Endodermal cell (in vitro differentiated cells): ENCODE results near the gene CAPN12. TPM values are rescaled to one million over a fixed set of nuclear protein-coding genes. Genes with fewer than 3 reads are reported as not detected.
A peak's percentile ranks its signal among the peaks of the same experiment; 100 is the strongest.

Experiments
- DNase-seq: peaks from one replicate; pipeline ENCODE4 v3.0.0-alpha.2; 2017
- H3K27ac ChIP-seq: 2 replicates; pipeline ENCODE4 v1.5.1; 2013; ENCODE audit warnings: mild to moderate bottlenecking, low read depth, low read length, moderate library complexity
- H3K27me3 ChIP-seq: 2 replicates; pipeline ENCODE4 v1.6.1; 2013; ENCODE audit warnings: mild to moderate bottlenecking, low read length, moderate library complexity; ENCODE audit not compliant: insufficient read depth, control insufficient read depth, poor library complexity, severe bottlenecking
- H3K36me3 ChIP-seq: 2 replicates; pipeline ENCODE4 v1.7.0; 2013; ENCODE audit warnings: mild to moderate bottlenecking, low read length, moderate library complexity; ENCODE audit not compliant: control insufficient read depth, insufficient read depth
- H3K4me1 ChIP-seq: one replicate; pipeline ENCODE4 v1.7.0; 2013; ENCODE audit warnings: low read length; ENCODE audit not compliant: control insufficient read depth, insufficient read depth
- H3K4me3 ChIP-seq: 2 replicates; pipeline ENCODE4 v1.5.1; 2013; ENCODE audit warnings: mild to moderate bottlenecking, low read length, moderate library complexity
- H3K9ac ChIP-seq: 2 replicates; pipeline ENCODE4 v1.6.1; 2013; ENCODE audit warnings: mild to moderate bottlenecking, low read length, moderate library complexity; ENCODE audit not compliant: poor library complexity, severe bottlenecking; ENCODE audit errors: extremely low read depth
- H3K9me3 ChIP-seq: 2 replicates; pipeline ENCODE4 v1.6.1; 2013; ENCODE audit warnings: mild to moderate bottlenecking, low read length, moderate library complexity; ENCODE audit not compliant: control insufficient read depth
- H3K27ac Mint-ChIP-seq: 2 replicates; pipeline ENCODE4 v1.8.0; 2020; ENCODE audit warnings: mixed read lengths
- H3K27me3 Mint-ChIP-seq: 2 replicates; pipeline ENCODE4 v1.8.0; 2021; ENCODE audit warnings: mild to moderate bottlenecking, mixed read lengths; ENCODE audit not compliant: insufficient read depth
- H3K36me3 Mint-ChIP-seq: 2 replicates; pipeline ENCODE4 v1.8.0; 2020; ENCODE audit warnings: low read depth, mixed read lengths
- H3K4me1 Mint-ChIP-seq: 2 replicates; pipeline ENCODE4 v1.8.0; 2020; ENCODE audit warnings: mixed read lengths
- H3K4me3 Mint-ChIP-seq: 2 replicates; pipeline ENCODE4 v1.8.0; 2020; ENCODE audit warnings: mild to moderate bottlenecking, moderate library complexity, mixed read lengths
- H3K9me3 Mint-ChIP-seq: 2 replicates; pipeline ENCODE4 v1.8.0; 2020; ENCODE audit warnings: mild to moderate bottlenecking, mixed read lengths
- CTCF ChIP-seq: fragments of 200-600 bp; sonication (generic); conservative IDR thresholded peaks from 2 replicates; pipeline ENCODE4 v1.5.0; 2021; ENCODE audit warnings: antibody characterized with exemption, mild to moderate bottlenecking
- WGBS, 2 experiments: methylation state at CpG; one replicate each; pipeline versions ENCODE4 v1.1.5 to v1.1.7; 2013; ENCODE audit warnings: missing lambda C conversion rate in 2 of 2, mixed read lengths in 1 of 2; ENCODE audit not compliant: insufficient coverage in 1 of 2, insufficient read length in 1 of 2; 5-methylcytosine and 5-hydroxymethylcytosine counted together
- total RNA-seq, 2 donors: library from RNA; stranded (reverse); fragmentation: NEBNext Ultra II Directional in 1 of 2; extraction: Animal tissue kit (Norgen Biotek cat#: 25700) in 1 of 2; gene quantifications; 2 replicates in 1 of 2; 3 replicates in 1 of 2; pipeline ENCODE4 v1.2.1, GENCODE V29; 2021

Gene CAPN12
- total RNA-seq, 2 donors from 2014 or later = 14.5 to 83.0 TPM

GRCh38 chr19:38737921-38738737 lies 6.1 kb downstream of the CAPN12 start:
- Mint-ChIP-seq H3K4me3 (no peak overlapping the region), H3K9me3 (peaks cover 2% of the 10 kb centered on the region), H3K27ac (no peak overlapping the region), H3K36me3 (peaks cover 8% of the 10 kb centered on the region), H3K4me1 (peaks cover 5% of the 10 kb centered on the region), H3K27me3 (peaks cover 7% of the 10 kb centered on the region)
- Histone ChIP-seq H3K4me3 (no peak overlapping the region), H3K36me3 (no peaks in the 10 kb centered on the region), H3K27me3 (no peaks in the 10 kb centered on the region), H3K27ac (no peak overlapping the region), H3K9me3 (no peaks in the 10 kb centered on the region), H3K9ac (no peak overlapping the region), H3K4me1 (peaks cover 6% of the 10 kb centered on the region)
- 87 to 94% methylated on average over 14 to 20 of the region's 21 CpGs for WGBS, 2 experiments
- peak; percentile 51 for DNase-seq
- TF ChIP-seq CTCF = peak; percentile 51

DNA sequence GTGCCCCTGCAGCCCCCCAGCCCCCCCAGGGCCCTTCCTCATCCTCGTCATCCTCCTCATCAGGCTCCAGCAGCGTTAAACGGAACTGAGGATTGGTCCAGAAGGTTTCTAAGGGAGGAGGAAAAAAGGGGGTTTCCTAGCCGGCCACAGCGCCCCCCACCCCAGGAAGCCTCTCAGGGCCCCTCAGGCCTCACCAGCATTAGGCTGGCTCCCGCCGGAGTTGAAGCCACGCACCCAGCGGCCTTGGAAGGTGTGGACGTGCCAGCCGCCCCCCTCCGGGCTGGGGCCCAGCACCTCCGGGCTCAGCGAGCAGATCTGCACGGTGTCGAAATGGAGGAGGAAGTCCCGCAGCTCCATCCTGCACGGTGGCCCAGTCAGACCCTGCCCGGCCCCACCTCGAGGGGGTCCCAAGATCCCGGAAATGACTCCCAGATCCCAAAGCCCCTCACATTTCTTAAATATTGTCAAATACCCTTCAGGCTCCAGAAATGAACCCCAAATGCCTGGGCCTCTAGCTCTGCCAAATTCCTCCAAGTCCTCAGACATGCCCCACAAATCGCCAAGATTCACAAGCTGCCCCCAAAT lies 6.9 kb downstream of the CAPN12 start:
- no peak for TF ChIP-seq CTCF
- H3K27me3 ChIP-seq = no peaks in the 10 kb centered on the region
- H3K4me1 ChIP-seq = peaks cover 6% of the 10 kb centered on the region
- H3K27ac ChIP-seq = no peak overlapping the region
- Mint-ChIP-seq H3K27me3 (peaks cover 7% of the 10 kb centered on the region), H3K4me3 (no peak overlapping the region), H3K36me3 (peaks cover 14% of the 10 kb centered on the region), H3K9me3 (peaks cover 2% of the 10 kb centered on the region), H3K4me1 (peaks cover 5% of the 10 kb centered on the region), H3K27ac (no peak overlapping the region)
- no peaks in the 10 kb centered on the region for H3K9me3 ChIP-seq
- peaks cover 6% of the 10 kb centered on the region for H3K36me3 ChIP-seq
- 82 to 85% methylated on average over 10 to 21 of the region's 22 CpGs for WGBS, 2 experiments
- H3K9ac ChIP-seq = no peak overlapping the region
- no peak for DNase-seq
- no peak overlapping the region for H3K4me3 ChIP-seq

- peaks cover 19% of the 10 kb centered on the region for H3K36me3 Mint-ChIP-seq
- peaks cover 11% of the 10 kb centered on the region for H3K36me3 ChIP-seq
- H3K27me3 Mint-ChIP-seq = peaks cover 7% of the 10 kb centered on the region
- H3K4me1 ChIP-seq = peaks cover 6% of the 10 kb centered on the region
- H3K9me3 Mint-ChIP-seq = peaks cover 2% of the 10 kb centered on the region
- no peaks in the 10 kb centered on the region for H3K27me3 ChIP-seq
- H3K27ac Mint-ChIP-seq = no peak overlapping the region
- H3K4me3 Mint-ChIP-seq = peak overlapping the region; percentile 62
- H3K9me3 ChIP-seq = no peaks in the 10 kb centered on the region
- peak overlapping the region; percentile 71 for H3K4me3 ChIP-seq
- TF ChIP-seq CTCF = no peak
- no peak overlapping the region for H3K27ac ChIP-seq
- peaks cover 10% of the 10 kb centered on the region for H3K4me1 Mint-ChIP-seq
- H3K9ac ChIP-seq = no peak overlapping the region
- DNase-seq = peak; percentile 95
- WGBS, 2 experiments = 8 to 13% methylated on average over 4 to 35 of the region's 36 CpGs
Observed at GRCh38 chr19:38736413-38737280, 7.6 kb downstream of the CAPN12 start.
